Progenitor cell of endocrine pancreas (in vitro differentiated cells): ENCODE results near the gene SULT1A1. TPM values are rescaled to one million over a fixed set of nuclear protein-coding genes. Genes with fewer than 3 reads are reported as not detected.
"Not testable (repeated sequence)": the region's sequence is repeated elsewhere in the genome, so short reads cannot be mapped to it uniquely, and the experiment has no call there.

ENCODE experiments used
- DNase-seq: peaks from one replicate; pipeline ENCODE4 v3.0.0; 2021; ENCODE audit warnings: low spot score; ENCODE audit not compliant: unreplicated experiment
- H3K27ac Mint-ChIP-seq: 2 replicates; pipeline ENCODE4 v1.8.0; 2021; ENCODE audit warnings: mild to moderate bottlenecking, moderate library complexity, mixed read lengths
- H3K27me3 Mint-ChIP-seq: 2 replicates; pipeline ENCODE4 v1.8.0; 2021; ENCODE audit warnings: mixed read lengths
- H3K36me3 Mint-ChIP-seq: 2 replicates; pipeline ENCODE4 v1.8.0; 2022; ENCODE audit warnings: mixed read lengths; ENCODE audit not compliant: insufficient read depth
- H3K4me1 Mint-ChIP-seq: 2 replicates; pipeline ENCODE4 v1.8.0; 2021; ENCODE audit warnings: low read depth, mixed read lengths
- H3K4me3 Mint-ChIP-seq: 2 replicates; pipeline ENCODE4 v1.8.0; 2021; ENCODE audit warnings: low read depth, mild to moderate bottlenecking, moderate library complexity, mixed read lengths
- H3K9me3 Mint-ChIP-seq: 2 replicates; pipeline ENCODE4 v1.8.0; 2021; ENCODE audit warnings: low read depth, mixed read lengths
- total RNA-seq: library from RNA; stranded (reverse); gene quantifications from 2 replicates; pipeline ENCODE4 v1.2.1, GENCODE V29; 2021
- TF ChIP-seq, protein P1 (sequence below): fragments of 200-600 bp; sonication (generic); IDR thresholded peaks from one replicate; pipeline ENCODE4 v1.5.0; 2021; ENCODE audit warnings: antibody characterized with exemption, mild to moderate bottlenecking; ENCODE audit not compliant: unreplicated experiment

SULT1A1 gene
- total RNA-seq, 1 donor from 2014 or later: 20.9 TPM

DNA sequence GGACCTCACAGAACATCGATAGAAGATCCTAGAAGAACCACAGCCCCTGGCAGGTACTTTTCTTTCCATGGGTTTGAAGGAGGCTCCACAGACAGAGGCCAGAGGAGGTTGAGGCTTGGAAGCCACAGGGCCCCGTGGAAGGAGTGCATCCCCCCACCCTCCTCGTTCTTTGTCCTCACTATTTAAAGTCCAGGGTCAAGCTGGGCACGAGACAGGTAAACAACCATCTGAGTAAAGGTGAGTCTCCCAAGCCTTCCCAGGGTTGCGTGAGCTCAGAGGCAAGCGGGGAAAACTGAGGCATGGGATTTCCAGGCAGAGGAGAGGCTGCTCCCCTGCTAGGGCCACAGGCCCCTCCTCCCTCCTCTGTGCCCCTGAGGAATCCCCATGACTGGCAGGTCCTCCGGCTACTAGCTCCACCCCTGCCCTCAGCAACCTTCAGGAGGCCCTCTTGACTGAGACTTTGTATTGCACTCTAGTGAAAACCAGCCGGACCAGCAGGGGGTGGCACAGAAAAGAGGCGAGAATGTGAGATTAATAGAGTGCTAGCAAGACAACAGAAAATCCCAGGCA is 12.1 kb downstream of the SULT1A1 start:
- Mint-ChIP-seq H3K4me3 (no peak overlapping the region), H3K4me1 (peaks cover 20% of the 10 kb centered on the region), H3K27ac (peak overlapping the region; percentile 95), H3K27me3 (no peaks in the 10 kb centered on the region), H3K36me3 (peaks cover 5% of the 10 kb centered on the region), H3K9me3 (no peaks in the 10 kb centered on the region)
- DNase-seq: no peak
- TF ChIP-seq, protein P1, sequence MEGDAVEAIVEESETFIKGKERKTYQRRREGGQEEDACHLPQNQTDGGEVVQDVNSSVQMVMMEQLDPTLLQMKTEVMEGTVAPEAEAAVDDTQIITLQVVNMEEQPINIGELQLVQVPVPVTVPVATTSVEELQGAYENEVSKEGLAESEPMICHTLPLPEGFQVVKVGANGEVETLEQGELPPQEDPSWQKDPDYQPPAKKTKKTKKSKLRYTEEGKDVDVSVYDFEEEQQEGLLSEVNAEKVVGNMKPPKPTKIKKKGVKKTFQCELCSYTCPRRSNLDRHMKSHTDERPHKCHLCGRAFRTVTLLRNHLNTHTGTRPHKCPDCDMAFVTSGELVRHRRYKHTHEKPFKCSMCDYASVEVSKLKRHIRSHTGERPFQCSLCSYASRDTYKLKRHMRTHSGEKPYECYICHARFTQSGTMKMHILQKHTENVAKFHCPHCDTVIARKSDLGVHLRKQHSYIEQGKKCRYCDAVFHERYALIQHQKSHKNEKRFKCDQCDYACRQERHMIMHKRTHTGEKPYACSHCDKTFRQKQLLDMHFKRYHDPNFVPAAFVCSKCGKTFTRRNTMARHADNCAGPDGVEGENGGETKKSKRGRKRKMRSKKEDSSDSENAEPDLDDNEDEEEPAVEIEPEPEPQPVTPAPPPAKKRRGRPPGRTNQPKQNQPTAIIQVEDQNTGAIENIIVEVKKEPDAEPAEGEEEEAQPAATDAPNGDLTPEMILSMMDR: peak; percentile 27

DNA sequence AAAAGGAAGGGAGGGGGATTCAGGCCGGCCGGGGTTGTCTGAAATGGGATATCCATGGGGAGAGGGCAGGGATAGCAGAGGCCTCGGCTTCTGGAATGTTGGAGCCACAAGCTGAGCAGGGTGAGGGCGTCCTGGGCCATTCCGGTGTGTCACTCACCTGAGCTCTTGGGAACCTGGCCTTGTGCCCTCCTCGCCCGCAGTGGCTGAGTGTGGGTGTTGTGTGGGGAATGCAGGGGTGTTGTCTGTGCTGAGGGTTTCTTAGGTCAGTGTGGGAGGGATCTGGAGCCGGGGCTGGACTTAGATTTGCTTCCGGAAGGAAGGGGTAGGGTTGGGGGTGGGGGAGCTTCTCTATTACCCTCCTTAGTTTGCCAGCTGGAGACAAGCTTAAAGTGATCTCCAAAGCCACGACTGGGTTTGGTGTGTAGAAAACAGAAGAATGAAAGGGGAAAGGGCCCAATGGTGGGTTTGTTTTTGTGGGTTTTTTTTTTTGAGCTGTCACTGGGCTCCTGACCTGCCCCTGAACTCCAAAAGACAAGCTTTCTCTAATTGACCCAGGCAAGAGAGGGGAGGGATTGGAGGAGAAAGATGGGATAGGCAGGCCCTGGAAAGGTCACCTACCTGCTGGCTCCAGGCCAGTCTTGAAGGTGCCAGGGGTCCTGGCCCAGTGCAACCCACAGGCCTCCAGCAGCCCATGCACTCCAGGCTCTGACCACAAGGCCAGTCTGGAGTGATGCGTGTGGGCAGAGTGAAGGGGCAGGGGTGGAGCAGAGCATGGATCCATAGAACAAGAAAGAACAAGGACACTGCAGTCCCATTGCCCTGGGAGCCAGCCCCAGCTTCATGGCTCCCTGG is 12.8 kb downstream of the SULT1A1 start, which contains the start of gene SULT1A2:
TSS of gene SULT1A2 (minus strand) at position 211 of the 852 bp plus-strand sequence. CDS start 1,120 bp downstream, outside the sequence.
- Mint-ChIP-seq H3K27me3 (no peaks in the 10 kb centered on the region), H3K36me3 (peaks cover 7% of the 10 kb centered on the region), H3K4me1 (peaks cover 20% of the 10 kb centered on the region), H3K4me3 (peak within 1 kb of the TSS; percentile 52), H3K9me3 (no peaks in the 10 kb centered on the region), H3K27ac (peak within 1 kb of the TSS; percentile 95)
- DNase-seq: no peak
- TF ChIP-seq, protein P1: no peak

DNA sequence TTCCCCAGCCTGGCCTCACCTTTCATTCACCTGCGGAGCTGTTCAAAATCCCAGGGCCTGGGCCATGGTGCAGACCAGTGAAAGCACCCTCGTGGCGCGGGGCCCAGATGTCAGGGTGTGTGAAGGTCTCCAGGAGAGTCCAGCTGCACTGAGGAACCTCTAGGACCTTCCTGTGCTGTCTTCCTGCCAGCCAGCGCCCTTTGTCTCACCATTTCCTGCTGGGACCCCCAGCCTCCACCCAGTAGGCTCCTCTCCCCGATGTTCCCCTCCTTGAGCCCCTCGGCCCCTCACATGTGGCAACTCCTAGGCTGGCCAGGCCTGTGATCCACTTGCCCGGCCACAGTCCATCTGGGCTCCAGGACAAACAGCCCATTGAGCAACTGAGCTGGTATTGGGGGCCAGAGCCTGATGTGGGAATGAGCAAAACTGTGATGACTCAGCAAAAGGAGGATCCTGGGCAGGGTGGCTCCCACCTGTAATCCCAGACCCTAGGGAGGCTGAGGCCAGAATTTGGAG is 13.7 kb downstream of the SULT1A1 start:
- peak overlapping the region; percentile 52 for H3K4me3 Mint-ChIP-seq
- no peak for DNase-seq
- H3K27me3 Mint-ChIP-seq: no peaks in the 10 kb centered on the region
- peaks cover 20% of the 10 kb centered on the region for H3K4me1 Mint-ChIP-seq
- TF ChIP-seq, protein P1: no peak
- no peaks in the 10 kb centered on the region for H3K9me3 Mint-ChIP-seq
- peak overlapping the region; percentile 95 for H3K27ac Mint-ChIP-seq
- peaks cover 9% of the 10 kb centered on the region for H3K36me3 Mint-ChIP-seq

DNA sequence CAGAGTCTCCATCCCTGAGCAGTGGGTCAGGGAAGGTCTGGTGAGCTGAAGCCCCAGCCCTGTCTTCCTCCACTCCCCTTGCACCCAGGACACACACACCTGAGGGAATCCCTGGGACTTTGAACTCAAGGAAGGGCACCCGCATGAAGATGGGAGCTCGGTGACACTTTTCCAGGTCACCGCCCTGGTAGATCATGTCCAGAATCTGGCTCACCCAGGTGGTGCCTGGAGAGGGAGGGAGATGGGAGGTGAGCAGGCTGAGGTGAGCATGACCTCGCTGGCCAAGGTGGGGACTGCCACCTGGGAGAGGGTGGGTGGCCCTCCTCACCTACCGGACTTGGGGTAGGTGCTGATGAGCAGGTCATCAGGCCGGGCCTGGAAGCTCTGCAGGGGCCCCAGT is 14.4 kb downstream of the SULT1A1 start:
- Mint-ChIP-seq H3K36me3 (peaks cover 11% of the 10 kb centered on the region), H3K4me1 (peaks cover 20% of the 10 kb centered on the region), H3K4me3 (peak overlapping the region; percentile 11)
- not testable (repeated sequence) for H3K27me3 Mint-ChIP-seq, DNase-seq, H3K9me3 Mint-ChIP-seq, H3K27ac Mint-ChIP-seq

DNA sequence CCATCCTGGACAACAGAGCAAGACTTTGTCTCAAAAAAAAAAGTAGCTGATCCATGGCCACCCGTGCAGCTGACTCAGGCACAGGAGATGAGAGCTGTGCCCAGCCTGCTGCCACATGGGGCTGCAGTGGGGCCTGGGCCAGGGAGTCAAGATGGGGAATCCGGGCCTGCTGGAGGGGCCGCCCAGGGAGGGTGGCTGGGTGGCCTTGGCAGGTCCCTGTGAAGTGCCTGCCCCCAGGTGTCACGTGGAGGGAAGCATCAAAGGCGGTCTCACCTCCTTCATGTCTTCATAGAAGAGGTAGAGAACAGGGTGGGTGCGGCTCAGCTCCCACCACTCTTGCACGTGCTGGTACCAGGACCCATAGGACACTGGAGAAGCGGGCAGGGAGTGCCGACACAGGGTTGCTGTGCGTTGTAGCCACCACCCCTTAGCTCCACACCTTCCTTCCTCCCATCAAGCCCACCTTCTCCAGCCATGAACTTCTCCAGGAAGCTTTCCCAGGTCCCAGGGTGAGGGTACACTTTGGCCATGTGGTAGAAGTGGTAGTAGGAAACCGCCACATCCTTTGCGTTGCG is 16.8 kb downstream of the SULT1A1 start:
- Mint-ChIP-seq H3K4me1 (peaks cover 20% of the 10 kb centered on the region), H3K27ac (no peak overlapping the region), H3K27me3 (no peaks in the 10 kb centered on the region), H3K4me3 (no peak overlapping the region), H3K36me3 (peaks cover 14% of the 10 kb centered on the region), H3K9me3 (no peaks in the 10 kb centered on the region)
- TF ChIP-seq, protein P1: no peak
- no peak for DNase-seq
